ENCODE results near the gene LPAR1.
"Not testable (repeated sequence)": the region's sequence is repeated elsewhere in the genome, so short reads cannot be mapped to it uniquely, and the experiment has no call there.

Gene LPAR1

DNA sequence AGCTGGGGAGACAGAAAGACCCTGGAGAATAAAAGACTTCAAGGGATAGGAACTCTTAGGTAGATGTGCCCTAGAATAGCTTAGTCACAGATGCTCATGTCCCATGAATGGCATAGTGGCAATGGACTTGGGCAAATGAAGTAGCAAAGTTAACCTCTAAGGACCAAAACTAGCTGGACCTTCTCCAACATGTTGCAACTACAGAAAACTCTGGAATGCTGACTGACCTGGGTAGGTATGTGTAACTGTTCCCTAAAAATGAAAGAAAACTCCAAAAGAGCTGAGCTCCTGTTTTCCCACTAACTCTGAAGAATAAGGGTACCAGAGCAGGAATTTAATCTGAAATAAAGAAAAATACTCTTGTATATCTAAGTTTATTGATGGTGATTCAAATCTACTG, 12.5 kb upstream of the LPAR1 start:
- Histone ChIP-seq H2AFZ (ENCODE audit: low read depth, low read length) (no peak overlapping the region), H3K4ac (ENCODE audit: low read depth in 1 of 2, low read length in 2 of 2) (no peak overlapping the region), H3K9me3 (ENCODE audit: control insufficient read depth, low read length) (no peaks in the 10 kb centered on the region), H3K79me1 (replicated peaks; ENCODE audit: low read length, poor library complexity, severe bottlenecking) (no peaks in the 10 kb centered on the region), H2BK5ac (ENCODE audit: low read depth, low read length, poor library complexity, severe bottlenecking) (no peak overlapping the region), H3K27ac (ENCODE audit: low read length, poor library complexity, severe bottlenecking) (no peak overlapping the region), H3K27me3 (ENCODE audit: control insufficient read depth in 1 of 2, insufficient read depth in 1 of 2, low read length in 2 of 2) (no peaks in the 10 kb centered on the region), H2BK15ac (ENCODE audit: low read depth, poor library complexity, severe bottlenecking) (no peak overlapping the region), H3K18ac (ENCODE audit: low read depth in 1 of 2, low read length in 2 of 2) (peak overlapping the region in 1 of 2 experiments; percentile 24), H4K91ac (ENCODE audit: low read length) (no peak overlapping the region), H2BK12ac (ENCODE audit: low read length in 2 of 2) (no peak overlapping the region), H2AK5ac (ENCODE audit: low read length, severe bottlenecking) (no peak overlapping the region), H2BK120ac (ENCODE audit: low read depth, low read length) (no peak overlapping the region), H3K9ac (ENCODE audit: low read length) (no peak overlapping the region), H3K4me3 (ENCODE audit: insufficient read depth in 1 of 2, low read depth in 1 of 2, low read length in 2 of 2) (no peak overlapping the region), H3K23ac (ENCODE audit: low read length in 2 of 2) (no peak overlapping the region), H3K4me2 (ENCODE audit: low read length, poor library complexity, severe bottlenecking) (no peak overlapping the region), H4K8ac (ENCODE audit: low read length) (no peak overlapping the region), H3K14ac (ENCODE audit: low read length in 2 of 2) (no peak overlapping the region), H3K4me1 (ENCODE audit: control insufficient read depth, insufficient read depth, low read depth, low read length) (peaks cover 2% of the 10 kb centered on the region), H3K36me3 (ENCODE audit: control insufficient read depth in 1 of 2, insufficient read depth in 2 of 2, low read depth in 1 of 2, low read length in 2 of 2) (no peaks in the 10 kb centered on the region)
- no peak for DNase-seq

GRCh38 chr9:111047287-111047686, 9.0 kb upstream of the LPAR1 start:
- not testable (repeated sequence) for H2AFZ ChIP-seq (ENCODE audit: low read depth, low read length); H2AK5ac ChIP-seq (ENCODE audit: low read length, severe bottlenecking); H2BK15ac ChIP-seq (ENCODE audit: low read depth, poor library complexity, severe bottlenecking); H3K9ac ChIP-seq (ENCODE audit: low read length); H3K27me3 ChIP-seq (ENCODE audit: control insufficient read depth in 1 of 2, insufficient read depth in 1 of 2, low read length in 2 of 2); H3K4me2 ChIP-seq (ENCODE audit: low read length, poor library complexity, severe bottlenecking); H2BK12ac ChIP-seq (ENCODE audit: low read length in 2 of 2); H4K8ac ChIP-seq (ENCODE audit: low read length); H3K36me3 ChIP-seq (ENCODE audit: control insufficient read depth in 1 of 2, insufficient read depth in 2 of 2, low read depth in 1 of 2, low read length in 2 of 2); H3K4ac ChIP-seq (ENCODE audit: low read depth in 1 of 2, low read length in 2 of 2); H2BK5ac ChIP-seq (ENCODE audit: low read depth, low read length, poor library complexity, severe bottlenecking); H3K14ac ChIP-seq (ENCODE audit: low read length in 2 of 2); H3K18ac ChIP-seq (ENCODE audit: low read depth in 1 of 2, low read length in 2 of 2); H3K4me3 ChIP-seq (ENCODE audit: insufficient read depth in 1 of 2, low read depth in 1 of 2, low read length in 2 of 2); DNase-seq; H2BK120ac ChIP-seq (ENCODE audit: low read depth, low read length); H3K4me1 ChIP-seq (ENCODE audit: control insufficient read depth, insufficient read depth, low read depth, low read length); H3K27ac ChIP-seq (ENCODE audit: low read length, poor library complexity, severe bottlenecking); H4K91ac ChIP-seq (ENCODE audit: low read length); H3K9me3 ChIP-seq (ENCODE audit: control insufficient read depth, low read length); H3K79me1 ChIP-seq (replicated peaks; ENCODE audit: low read length, poor library complexity, severe bottlenecking); H3K23ac ChIP-seq (ENCODE audit: low read length in 2 of 2)
- 83% methylated on average over 1 of the region's 2 CpGs for WGBS

- H3K4ac ChIP-seq (ENCODE audit: low read depth in 1 of 2, low read length in 2 of 2), result no peak overlapping the region
- no peak for DNase-seq
- no peak overlapping the region for H2AFZ ChIP-seq (ENCODE audit: low read depth, low read length)
- no peak overlapping the region for H2AK5ac ChIP-seq (ENCODE audit: low read length, severe bottlenecking)
- H3K4me1 ChIP-seq (ENCODE audit: control insufficient read depth, insufficient read depth, low read depth, low read length), result peaks cover 6% of the 10 kb centered on the region
- H3K9ac ChIP-seq (ENCODE audit: low read length), result no peak overlapping the region
- no peaks in the 10 kb centered on the region for H3K36me3 ChIP-seq (ENCODE audit: control insufficient read depth in 1 of 2, insufficient read depth in 2 of 2, low read depth in 1 of 2, low read length in 2 of 2)
- H3K18ac ChIP-seq (ENCODE audit: low read depth in 1 of 2, low read length in 2 of 2), result no peak overlapping the region
- H4K8ac ChIP-seq (ENCODE audit: low read length), result no peak overlapping the region
- H3K27ac ChIP-seq (ENCODE audit: low read length, poor library complexity, severe bottlenecking), result no peak overlapping the region
- H4K91ac ChIP-seq (ENCODE audit: low read length), result no peak overlapping the region
- H2BK5ac ChIP-seq (ENCODE audit: low read depth, low read length, poor library complexity, severe bottlenecking), result no peak overlapping the region
- no peak overlapping the region for H3K14ac ChIP-seq (ENCODE audit: low read length in 2 of 2)
- H3K9me3 ChIP-seq (ENCODE audit: control insufficient read depth, low read length), result no peaks in the 10 kb centered on the region
- no peak overlapping the region for H2BK15ac ChIP-seq (ENCODE audit: low read depth, poor library complexity, severe bottlenecking)
- H3K79me1 ChIP-seq (replicated peaks; ENCODE audit: low read length, poor library complexity, severe bottlenecking), result no peaks in the 10 kb centered on the region
- 100% methylated on average over 2 of the region's 5 CpGs for WGBS
- no peak overlapping the region for H2BK12ac ChIP-seq (ENCODE audit: low read length in 2 of 2)
- H3K4me2 ChIP-seq (ENCODE audit: low read length, poor library complexity, severe bottlenecking), result no peak overlapping the region
- H3K23ac ChIP-seq (ENCODE audit: low read length in 2 of 2), result no peak overlapping the region
- no peak overlapping the region for H2BK120ac ChIP-seq (ENCODE audit: low read depth, low read length)
- no peaks in the 10 kb centered on the region for H3K27me3 ChIP-seq (ENCODE audit: control insufficient read depth in 1 of 2, insufficient read depth in 1 of 2, low read length in 2 of 2)
- no peak overlapping the region for H3K4me3 ChIP-seq (ENCODE audit: insufficient read depth in 1 of 2, low read depth in 1 of 2, low read length in 2 of 2)
Measured at GRCh38 chr9:111041902-111042301, 3.6 kb upstream of the LPAR1 start.

DNA sequence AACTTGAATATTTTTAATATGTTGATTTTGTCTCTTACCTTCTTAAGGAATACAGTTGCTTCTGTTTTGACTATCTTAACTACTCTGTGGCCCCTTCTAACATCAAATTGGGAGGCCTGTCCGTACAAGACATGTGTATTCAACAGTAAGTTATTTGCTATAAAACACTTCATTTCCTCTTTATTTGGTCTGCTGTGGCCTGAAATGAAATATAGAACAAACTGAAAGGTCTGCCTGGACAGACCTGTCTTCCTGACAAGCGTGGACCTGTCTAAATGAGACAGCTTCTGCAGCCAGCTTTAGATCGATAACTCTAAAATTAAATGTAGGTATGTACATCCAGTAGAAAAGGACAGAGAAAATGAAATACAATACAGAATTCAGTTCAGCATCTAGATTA, 2.2 kb upstream of the LPAR1 start:
- H2BK15ac ChIP-seq (ENCODE audit: low read depth, poor library complexity, severe bottlenecking), result no peak overlapping the region
- no peak overlapping the region for H2BK120ac ChIP-seq (ENCODE audit: low read depth, low read length)
- no peaks in the 10 kb centered on the region for H3K9me3 ChIP-seq (ENCODE audit: control insufficient read depth, low read length)
- WGBS, result 80% methylated on average over 1 of the region's 3 CpGs
- H3K79me1 ChIP-seq (replicated peaks; ENCODE audit: low read length, poor library complexity, severe bottlenecking), result no peaks in the 10 kb centered on the region
- H4K8ac ChIP-seq (ENCODE audit: low read length), result no peak overlapping the region
- H2AK5ac ChIP-seq (ENCODE audit: low read length, severe bottlenecking), result no peak overlapping the region
- no peak overlapping the region for H3K4me2 ChIP-seq (ENCODE audit: low read length, poor library complexity, severe bottlenecking)
- H3K18ac ChIP-seq (ENCODE audit: low read depth in 1 of 2, low read length in 2 of 2), result no peak overlapping the region
- DNase-seq, result no peak
- H4K91ac ChIP-seq (ENCODE audit: low read length), result no peak overlapping the region
- H3K23ac ChIP-seq (ENCODE audit: low read length in 2 of 2), result no peak overlapping the region
- H3K14ac ChIP-seq (ENCODE audit: low read length in 2 of 2), result no peak overlapping the region
- peaks cover 7% of the 10 kb centered on the region for H3K4me1 ChIP-seq (ENCODE audit: control insufficient read depth, insufficient read depth, low read depth, low read length)
- no peaks in the 10 kb centered on the region for H3K36me3 ChIP-seq (ENCODE audit: control insufficient read depth in 1 of 2, insufficient read depth in 2 of 2, low read depth in 1 of 2, low read length in 2 of 2)
- no peak overlapping the region for H2AFZ ChIP-seq (ENCODE audit: low read depth, low read length)
- H3K9ac ChIP-seq (ENCODE audit: low read length), result no peak overlapping the region
- H3K27me3 ChIP-seq (ENCODE audit: control insufficient read depth in 1 of 2, insufficient read depth in 1 of 2, low read length in 2 of 2), result no peaks in the 10 kb centered on the region
- peak overlapping the region; percentile 20 for H3K27ac ChIP-seq (ENCODE audit: low read length, poor library complexity, severe bottlenecking)
- H3K4ac ChIP-seq (ENCODE audit: low read depth in 1 of 2, low read length in 2 of 2), result no peak overlapping the region
- H2BK5ac ChIP-seq (ENCODE audit: low read depth, low read length, poor library complexity, severe bottlenecking), result no peak overlapping the region
- H3K4me3 ChIP-seq (ENCODE audit: insufficient read depth in 1 of 2, low read depth in 1 of 2, low read length in 2 of 2), result no peak overlapping the region
- no peak overlapping the region for H2BK12ac ChIP-seq (ENCODE audit: low read length in 2 of 2)

Data from mesenchymal stem cell (in vitro differentiated cells and primary cell).